Sigmoid colon (tissue), 4 donors: ENCODE data around the gene SMCR8.

Source experiments
- CTCF ChIP-seq, 4 experiments: fragments of 450-650 bp in 3 of 4; fragments of 200-600 bp in 1 of 4; IDR thresholded peaks; one replicate each; pipeline ENCODE4 v1.5.1; 2016 to 2019; ENCODE audit warnings: antibody characterized with exemption in 4 of 4, mild to moderate bottlenecking in 3 of 4, moderate library complexity in 2 of 4
- EP300 ChIP-seq, 4 donors: sonication (generic); formaldehyde crosslinking; IDR thresholded peaks; one replicate each; pipeline ENCODE4 v1.6.1; 2017; ENCODE audit warnings: antibody characterized with exemption in 4 of 4
- POLR2A ChIP-seq, 2 donors: fragments of 450-650 bp; IDR thresholded peaks; one replicate each; pipeline ENCODE4 v1.6.1; 2016; ENCODE audit warnings: antibody characterized with exemption in 2 of 2, mild to moderate bottlenecking in 2 of 2, moderate library complexity in 2 of 2

GRCh38 chr17:18318117-18318516 lies 3.0 kb downstream of the SMCR8 start:
- no peak for TF ChIP-seq POLR2A (IDR thresholded peaks at IDR 0.05)
- no peak for TF ChIP-seq CTCF (IDR thresholded peaks at IDR 0.05)
- TF ChIP-seq EP300 (IDR thresholded peaks at IDR 0.05): no peak
